Limb (tissue), 2 donors: ENCODE data around the gene CCDC197.

ENCODE experiments used
- DNase-seq, 2 donors: peaks; one replicate each; pipeline ENCODE4 v3.0.0-alpha.2; 2016; ENCODE audit errors: extremely low spot score in 2 of 2

Gene CCDC197

GRCh38 chr14:93999573-93999972, 2.5 kb downstream of the CCDC197 start:
- DNase-seq = no peak

GRCh38 chr14:94000267-94000666, 3.2 kb downstream of the CCDC197 start:
- no peak for DNase-seq

GRCh38 chr14:94001016-94001415, 3.9 kb downstream of the CCDC197 start:
- peak in 1 of 2 donors; percentile 42 for DNase-seq

DNA sequence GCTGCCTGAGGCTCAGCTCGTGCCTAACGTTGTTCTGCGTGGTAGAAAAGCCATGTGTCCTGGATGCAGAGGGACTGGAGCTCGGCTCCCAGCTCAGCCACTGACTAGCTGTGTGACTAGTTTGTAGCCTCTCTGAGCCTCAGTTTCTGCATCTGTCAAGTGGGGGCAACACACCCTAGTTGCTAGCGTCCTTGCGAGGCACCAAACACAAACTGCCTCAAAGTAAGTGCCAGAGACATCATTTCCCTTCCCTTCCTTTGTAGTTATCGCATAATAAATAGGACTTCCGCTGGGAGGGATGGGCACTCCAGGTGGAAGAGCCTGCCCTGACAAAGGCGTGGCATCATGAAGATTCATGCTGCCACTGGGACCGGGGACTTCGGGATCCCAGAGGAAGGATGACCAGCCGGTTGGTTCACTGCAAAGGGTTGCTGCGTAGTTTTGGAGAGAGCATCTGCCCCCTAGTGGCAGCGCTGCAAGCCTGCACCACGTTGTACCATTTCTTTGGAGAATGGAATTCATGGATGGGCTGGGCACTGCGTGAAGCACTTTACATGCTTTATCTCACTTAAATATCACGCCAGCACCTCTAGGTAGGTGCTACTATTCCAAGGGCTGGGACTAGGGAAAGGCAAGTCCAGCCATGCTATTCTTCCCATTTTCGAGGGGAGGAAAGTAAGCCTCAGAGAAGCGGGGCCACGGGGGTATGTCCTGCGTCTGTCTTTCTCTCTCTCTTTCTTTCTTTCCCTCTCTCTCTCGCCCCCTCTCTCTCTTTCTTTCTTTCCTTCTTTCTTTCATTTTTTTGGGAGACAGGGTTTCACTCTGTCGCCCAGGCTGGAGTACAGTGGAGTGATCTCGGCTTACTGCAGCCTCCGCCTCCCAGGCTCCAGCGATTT, 4.6 kb downstream of the CCDC197 start:
- peak; percentile 74 for DNase-seq

DNA sequence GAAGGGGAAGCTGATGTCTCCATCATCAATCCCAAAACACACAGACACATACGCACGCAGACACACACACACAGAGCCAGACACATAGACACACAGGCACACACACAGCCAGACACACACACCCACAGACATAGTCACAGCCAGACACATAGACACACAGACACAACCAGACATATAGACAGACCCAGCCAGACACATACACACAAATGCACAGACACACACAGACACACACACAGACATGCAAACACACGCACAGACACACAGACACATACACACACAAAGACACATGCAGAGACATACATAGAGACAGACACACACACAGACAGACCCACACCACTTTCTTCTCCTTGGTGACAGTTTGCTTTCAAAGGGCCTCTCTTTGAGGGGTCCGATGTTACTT, 6.3 kb downstream of the CCDC197 start:
- DNase-seq = no peak

- no peak for DNase-seq
Observed at GRCh38 chr14:94004015-94004414, 6.9 kb downstream of the CCDC197 start.

DNA sequence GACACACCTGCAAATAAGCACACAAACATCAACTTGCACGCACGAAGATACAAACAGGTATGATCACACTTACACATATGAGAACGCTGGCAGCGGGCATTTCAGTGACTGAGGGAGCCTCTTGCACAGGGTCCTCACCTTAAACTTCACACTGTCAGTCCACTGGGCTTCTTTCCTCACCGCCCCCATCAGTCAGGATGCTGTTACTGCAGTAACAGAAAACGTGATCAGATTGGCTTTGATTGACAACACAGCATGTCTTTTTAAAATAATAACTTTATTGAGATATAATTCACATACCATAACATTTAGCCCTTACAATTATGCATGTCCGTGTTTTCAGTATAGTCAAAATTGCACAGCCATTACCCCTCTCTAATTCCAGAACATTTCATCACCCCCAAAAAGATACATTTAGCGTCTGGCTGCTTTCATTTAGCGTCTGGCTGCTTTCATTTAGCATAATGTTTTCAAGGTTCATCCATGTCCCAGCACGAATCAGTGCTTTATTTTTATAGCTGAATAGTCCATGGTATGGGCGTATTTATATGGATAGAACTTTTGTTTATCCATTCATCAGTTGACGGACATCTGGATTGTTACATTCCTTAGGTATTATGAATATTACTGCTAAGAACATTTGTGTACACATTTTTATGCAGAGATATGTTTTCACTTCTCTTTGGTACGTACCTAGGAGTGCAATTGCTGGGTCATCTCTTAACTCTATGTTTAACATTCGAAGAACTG, 8.4 kb downstream of the CCDC197 start:
- no peak for DNase-seq

GRCh38 chr14:94008234-94008633, 11.1 kb downstream of the CCDC197 start:
- DNase-seq = no peak

DNA sequence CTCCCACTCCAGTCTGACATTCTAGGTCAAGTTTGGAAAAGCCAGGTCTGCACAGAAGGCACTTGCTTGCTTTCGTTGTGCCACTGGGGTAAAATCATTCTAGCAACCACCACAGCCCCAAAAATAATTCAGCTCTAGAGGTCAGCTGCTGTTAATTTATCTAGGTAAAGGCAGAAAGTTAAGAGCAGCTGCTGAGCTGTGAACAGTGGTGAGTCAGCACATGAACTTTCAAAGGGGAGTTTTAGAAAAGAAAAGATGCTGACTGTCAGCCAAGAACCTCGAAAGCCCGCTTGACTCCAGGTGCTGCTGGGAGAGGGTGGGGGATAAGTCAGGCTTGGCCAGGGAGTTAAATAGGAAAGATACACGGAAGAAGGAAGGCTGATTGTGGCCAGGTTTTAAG, 12.7 kb downstream of the CCDC197 start:
- no peak for DNase-seq

- no peak for DNase-seq
Observed at GRCh38 chr14:94010625-94011024, 13.5 kb downstream of the CCDC197 start.

DNA sequence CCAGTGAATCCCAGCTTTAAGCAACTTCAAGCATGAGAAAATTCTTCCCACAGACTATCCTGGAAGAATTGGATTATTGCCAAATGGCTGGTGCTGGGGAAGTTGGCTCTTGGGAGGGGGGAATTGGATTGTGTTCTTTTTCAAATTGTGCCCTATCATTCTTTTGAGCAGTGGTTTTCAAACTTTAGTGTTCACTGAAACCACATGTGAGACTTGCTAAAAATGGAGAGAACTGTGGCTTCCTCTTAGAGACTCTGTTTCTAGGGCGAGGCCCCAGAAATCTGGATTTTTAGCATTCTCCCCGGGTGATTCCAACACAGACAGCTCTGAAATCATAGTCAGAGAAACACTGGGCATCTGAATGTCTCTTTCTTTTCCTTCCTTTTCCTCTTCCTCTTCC, 14.7 kb downstream of the CCDC197 start:
- DNase-seq = peak in 1 of 2 donors; percentile 15

GRCh38 chr14:94014382-94014781, 17.3 kb downstream of the CCDC197 start:
- DNase-seq = no peak

GRCh38 chr14:94015223-94015622, 18.1 kb downstream of the CCDC197 start:
- DNase-seq = no peak

DNA sequence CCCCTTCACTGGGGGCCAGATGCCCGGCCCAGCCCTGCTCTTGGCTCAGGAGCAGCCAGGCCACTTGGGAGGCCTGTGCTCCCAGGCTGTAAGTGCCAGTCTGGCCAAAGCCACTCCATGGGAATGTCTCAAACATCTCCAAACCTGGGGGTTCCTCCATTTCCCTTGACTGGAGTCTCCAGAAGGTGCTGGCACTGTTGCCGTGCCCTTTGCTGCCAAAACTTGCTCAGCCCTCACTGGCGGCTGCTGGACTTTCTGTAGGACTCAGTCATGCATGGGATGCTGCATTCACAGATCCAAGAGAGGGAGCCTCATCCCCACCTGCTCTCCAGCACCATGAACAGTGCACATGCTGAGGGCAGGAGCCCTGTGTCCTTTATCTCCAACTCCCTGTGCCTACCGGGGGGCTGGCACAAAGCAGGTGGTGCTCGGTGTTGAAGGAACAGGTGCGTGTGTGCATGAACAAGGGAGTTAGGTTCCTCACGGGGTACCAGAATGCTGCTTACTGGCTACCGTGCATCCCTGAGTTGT, 19.4 kb downstream of the CCDC197 start:
- DNase-seq = no peak

DNA sequence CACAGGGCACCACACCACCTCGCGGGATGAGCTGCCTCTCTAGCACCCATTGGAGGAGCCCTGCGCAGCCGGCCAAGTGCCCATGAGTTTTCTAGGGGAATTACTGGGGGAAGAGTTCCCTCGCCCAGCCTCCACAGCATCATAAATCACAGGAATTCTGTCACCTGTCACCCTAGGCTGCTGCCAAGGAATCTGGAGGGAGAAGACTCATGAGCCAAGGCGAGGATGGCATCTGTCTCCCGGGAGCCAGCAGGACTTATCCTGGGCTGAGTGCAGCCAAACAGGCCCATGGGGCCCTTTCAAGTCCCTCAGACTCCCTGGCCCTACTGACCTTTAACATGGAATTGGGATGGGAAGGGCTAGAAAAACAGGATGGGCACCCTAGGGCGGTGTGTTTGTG, 21.2 kb downstream of the CCDC197 start:
- DNase-seq = no peak

DNA sequence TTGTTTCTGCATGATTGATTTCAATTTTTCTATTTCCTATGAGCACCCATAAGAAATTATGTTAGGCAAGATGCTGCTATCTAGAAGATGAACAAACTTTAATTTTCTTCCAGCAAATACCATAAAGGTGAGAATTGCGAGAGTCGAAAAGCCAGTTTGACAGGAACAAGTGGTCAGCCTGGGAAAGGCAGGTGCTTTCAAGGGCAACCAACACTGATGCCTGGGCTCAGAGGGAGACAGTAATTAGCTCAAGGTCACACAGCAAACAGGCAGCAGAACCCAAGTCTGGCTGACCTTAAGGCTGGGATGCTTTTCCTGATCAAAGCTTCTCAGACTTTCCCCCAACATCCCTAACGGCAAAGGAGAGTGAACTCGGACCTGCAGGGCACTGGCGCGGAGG, 22.2 kb downstream of the CCDC197 start:
- no peak for DNase-seq

GRCh38 chr14:94020267-94020666, 23.2 kb downstream of the CCDC197 start:
- no peak for DNase-seq

DNA sequence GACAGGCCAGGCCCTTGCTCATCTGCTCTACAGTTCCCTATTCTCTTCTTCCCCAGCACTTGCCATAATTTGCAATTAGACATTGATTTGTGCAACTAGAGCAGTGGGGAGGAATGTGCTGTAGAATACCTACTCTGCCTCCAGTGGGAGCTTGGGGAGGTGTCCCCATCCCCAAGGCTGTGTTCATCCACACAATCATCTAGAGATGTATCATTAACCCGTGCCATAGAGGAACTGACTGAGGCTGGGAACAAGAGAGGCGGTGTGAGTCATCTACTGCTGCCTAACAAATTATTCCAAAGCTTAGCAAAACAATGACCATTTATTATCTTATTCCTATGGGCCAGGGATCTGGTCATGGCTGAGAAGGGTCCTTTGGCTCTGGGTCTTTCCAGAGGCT, 23.9 kb downstream of the CCDC197 start:
- DNase-seq = no peak

DNA sequence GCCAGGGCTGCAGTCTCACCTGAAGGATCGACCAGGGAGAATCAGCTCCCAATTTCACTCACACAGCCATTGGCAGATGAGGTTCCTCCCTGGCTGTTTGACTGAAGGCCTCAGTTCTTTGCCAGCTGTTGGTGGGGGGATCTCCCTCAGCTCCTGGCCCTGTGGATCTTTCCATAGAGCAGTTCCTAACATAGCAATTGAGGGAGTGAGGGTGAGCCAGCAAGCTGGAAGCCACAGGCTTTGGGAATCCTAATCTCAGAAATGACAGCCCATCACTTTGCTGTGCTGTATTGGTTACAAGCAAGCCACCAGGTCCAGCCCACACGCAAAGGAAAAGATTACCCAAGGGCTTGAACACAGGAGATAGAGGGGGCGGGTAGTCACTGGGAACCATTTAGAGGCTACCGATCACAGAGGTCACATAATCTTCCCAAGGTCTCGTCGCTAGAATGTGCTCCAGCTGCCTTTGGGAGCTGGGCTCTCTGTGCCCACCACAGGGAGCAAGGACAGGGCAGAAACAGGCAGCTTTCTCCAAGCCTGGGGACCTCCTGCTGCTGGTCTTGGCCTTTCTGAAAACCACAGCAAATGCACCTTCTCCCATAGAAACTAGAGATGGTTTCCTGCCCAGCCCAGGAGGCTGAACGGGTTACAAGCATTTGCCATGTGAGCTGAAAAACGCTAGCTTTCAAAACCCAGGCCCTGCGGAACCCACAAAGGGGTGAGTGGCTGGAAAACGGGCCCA, 24.5 kb downstream of the CCDC197 start:
- no peak for DNase-seq

DNA sequence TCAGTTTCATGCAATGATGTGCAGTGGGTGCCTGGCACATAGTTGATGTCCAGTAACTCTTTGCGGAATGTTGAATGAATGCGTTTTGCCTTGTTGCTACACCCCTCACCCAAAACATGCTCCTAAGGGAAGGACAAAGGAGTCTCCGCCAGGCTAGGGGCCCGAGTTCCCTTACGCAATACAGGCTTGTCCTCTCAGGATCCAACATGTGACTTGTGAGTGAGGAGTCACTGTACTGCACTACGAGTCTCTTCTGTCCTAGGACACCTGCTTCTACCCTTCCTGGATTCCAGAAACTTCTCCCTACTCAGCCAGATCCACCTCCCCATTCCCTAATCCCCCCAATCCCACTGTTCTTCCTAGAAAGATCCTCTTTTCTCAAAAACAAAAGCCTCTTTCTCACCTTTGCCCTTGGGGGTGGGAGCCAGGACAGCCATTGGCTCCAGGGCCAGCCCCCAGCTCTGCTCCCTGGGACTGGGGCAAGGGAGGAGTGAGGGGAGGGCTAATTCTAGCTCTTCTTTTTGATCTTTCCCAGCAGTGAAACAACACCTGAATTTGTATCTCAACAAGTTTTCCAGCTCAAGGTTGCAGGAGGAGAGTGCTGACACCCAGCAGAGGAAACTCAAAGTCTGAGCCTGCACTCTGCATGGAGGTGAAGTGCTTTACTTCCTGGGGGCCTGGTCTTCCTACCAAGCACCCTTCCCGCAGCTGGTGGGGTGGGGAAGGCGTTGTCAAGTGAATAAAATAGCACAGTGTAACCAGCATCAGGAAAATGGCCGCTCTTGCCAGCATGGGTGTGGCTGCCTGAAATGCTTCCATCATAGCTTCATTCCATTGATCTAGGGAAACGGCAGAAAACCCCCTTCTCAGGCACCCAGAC, 25.7 kb downstream of the CCDC197 start:
- DNase-seq = no peak

- DNase-seq = no peak
Observed at GRCh38 chr14:94024549-94024948, 27.4 kb downstream of the CCDC197 start.
